Fibroblast of the aortic adventitia (primary cell): ENCODE results near the gene KLHDC3. TPM values are rescaled to one million over a fixed set of nuclear protein-coding genes. Genes with fewer than 3 reads are reported as not detected.

Experiments
- DNase-seq: peaks from one replicate; pipeline ENCODE4 v3.0.0-alpha.2; 2010; ENCODE audit warnings: low read depth
- H3K4me3 ChIP-seq: 2 replicates; pipeline ENCODE4 v1.5.1; 2011; ENCODE audit warnings: low read depth, mild to moderate bottlenecking, control low read depth, low read length, moderate library complexity
- CTCF ChIP-seq: IDR thresholded peaks from 2 replicates; pipeline ENCODE4 v1.5.1; 2011; ENCODE audit warnings: mild to moderate bottlenecking, low read length, control low read depth, inconsistent platforms; ENCODE audit not compliant: insufficient read depth
- total RNA-seq: library from RNA; depleted of rRNA; stranded (reverse); fragments of >200 nt; gene quantifications from 2 replicates; pipeline ENCODE4 v1.2.3, GENCODE V29; 2012; ENCODE audit warnings: low replicate concordance

KLHDC3 gene
- total RNA-seq, 1 donor = 78.1 TPM

GRCh38 chr6:43021270-43022047 is 7.4 kb downstream of the KLHDC3 start, which contains the start of gene RRP36:
Gene RRP36 (plus strand): TSS chr6:43021623. CDS start chr6:43021655, 32 bp downstream.
- DNase-seq = peak; percentile 56
- peak within 1 kb of the TSS; percentile 98 for H3K4me3 ChIP-seq
- no peak for TF ChIP-seq CTCF

DNA sequence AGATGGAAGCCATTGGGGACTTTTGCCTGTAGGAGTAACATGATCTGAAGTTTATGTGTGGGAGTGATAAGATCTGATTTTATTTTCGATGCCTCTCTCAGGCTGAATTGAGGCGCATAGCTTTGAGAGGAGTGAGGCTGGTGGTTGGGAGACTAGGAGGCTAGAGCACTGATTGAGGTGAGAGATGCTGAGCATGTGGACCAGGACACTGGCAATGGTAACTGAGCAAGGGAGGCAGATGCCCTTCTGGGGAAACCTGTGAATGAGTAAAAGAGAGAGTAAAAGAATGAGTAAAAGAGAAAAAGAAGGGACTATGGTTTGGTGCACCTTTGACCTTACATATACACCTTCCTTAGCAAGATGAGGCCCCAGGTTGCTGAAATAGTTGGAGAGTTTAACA is 10.4 kb downstream of the KLHDC3 start:
- no peak for TF ChIP-seq CTCF
- DNase-seq = no peak
- H3K4me3 ChIP-seq = no peak overlapping the region

- no peak for DNase-seq
- TF ChIP-seq CTCF = no peak
- H3K4me3 ChIP-seq = no peak overlapping the region
These were observed 12.3 kb downstream of the KLHDC3 start for GRCh38 chr6:43026365-43026764.

GRCh38 chr6:43029120-43029519 is 15.1 kb downstream of the KLHDC3 start:
- no peak for DNase-seq
- no peak overlapping the region for H3K4me3 ChIP-seq
- no peak for TF ChIP-seq CTCF

DNA sequence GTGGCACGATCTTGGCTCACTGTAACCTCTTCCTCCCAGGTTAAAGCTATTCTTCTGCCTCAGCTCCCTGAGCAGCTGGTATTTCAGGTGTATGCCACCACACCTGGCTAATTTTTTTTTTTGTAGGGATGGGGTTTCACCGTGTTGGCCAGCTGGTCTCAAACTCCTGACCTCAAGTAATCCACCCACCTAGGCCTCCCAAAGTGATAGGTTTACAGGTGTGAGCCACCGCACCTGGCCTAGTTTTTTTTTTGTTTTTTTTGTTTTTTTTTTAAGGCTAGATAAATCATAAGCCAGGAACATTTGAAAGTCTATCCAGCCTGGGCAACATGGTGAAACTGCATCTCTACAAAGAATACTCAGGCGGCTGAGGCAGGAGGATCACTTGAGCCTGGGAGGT is 18.3 kb downstream of the KLHDC3 start:
- no peak for TF ChIP-seq CTCF
- no peak overlapping the region for H3K4me3 ChIP-seq
- DNase-seq = no peak

- no peak for TF ChIP-seq CTCF
- DNase-seq = no peak
- no peak overlapping the region for H3K4me3 ChIP-seq
These were observed 19.6 kb downstream of the KLHDC3 start for GRCh38 chr6:43033496-43034189.
